GM23338 (cell line): Measurements from ENCODE around the gene SSH3. TPM values are rescaled to one million over a fixed set of nuclear protein-coding genes. Genes with fewer than 3 reads are reported as not detected.

Experiments used
- ATAC-seq: fragments of 200-7000 bp; cut with Tn5 transposase; 3 replicates; pipeline ENCODE4 v1.9.1; 2020
- DNase-seq: peaks from one replicate; pipeline ENCODE4 v3.0.0-alpha.2; 2015; ENCODE audit warnings: low spot score
- H2AFZ ChIP-seq: fragments of 200-600 bp; sonication (generic); 2 replicates; pipeline ENCODE4 v1.8.0; 2016; ENCODE audit warnings: antibody characterized with exemption, mild to moderate bottlenecking, moderate library complexity
- H3F3A ChIP-seq: fragments of 200-600 bp; sonication (generic); replicated peaks from 2 replicates; pipeline ENCODE4 v1.8.0; 2017; ENCODE audit warnings: antibody characterized with exemption, mixed run types, low read depth
- H3K27ac ChIP-seq: fragments of 200-600 bp; sonication (generic); 2 replicates; pipeline ENCODE4 v1.6.1; 2016; ENCODE audit warnings: low read depth
- H3K27me3 ChIP-seq: fragments of 200-600 bp; sonication (generic); 2 replicates; pipeline ENCODE4 v1.8.0; 2016; ENCODE audit warnings: mild to moderate bottlenecking, mixed run types, moderate library complexity; ENCODE audit not compliant: insufficient read depth
- H3K36me3 ChIP-seq: fragments of 200-600 bp; sonication (generic); 2 replicates; pipeline ENCODE4 v1.8.0; 2016; ENCODE audit warnings: mild to moderate bottlenecking; ENCODE audit not compliant: insufficient read depth
- H3K4me1 ChIP-seq: fragments of 200-600 bp; sonication (generic); 2 replicates; pipeline ENCODE4 v1.8.0; 2016; ENCODE audit warnings: mild to moderate bottlenecking, moderate library complexity; ENCODE audit not compliant: insufficient read depth
- H3K4me2 ChIP-seq: fragments of 200-600 bp; sonication (generic); 2 replicates; pipeline ENCODE4 v1.7.1; 2017; ENCODE audit warnings: mixed run types
- H3K4me3 ChIP-seq: fragments of 200-600 bp; sonication (generic); 2 replicates; pipeline ENCODE4 v1.6.1; 2016; ENCODE audit warnings: mixed run types
- H3K79me2 ChIP-seq: fragments of 200-600 bp; sonication (generic); replicated peaks from 2 replicates; pipeline ENCODE4 v1.8.0; 2017; ENCODE audit warnings: mild to moderate bottlenecking; ENCODE audit not compliant: insufficient read depth
- H3K9me2 ChIP-seq: fragments of 200-600 bp; sonication (generic); 2 replicates; pipeline ENCODE4 v1.8.0; 2017; ENCODE audit not compliant: insufficient read depth
- H4K20me1 ChIP-seq: fragments of 200-600 bp; sonication (generic); replicated peaks from 2 replicates; pipeline ENCODE4 v1.8.0; 2017; ENCODE audit warnings: mild to moderate bottlenecking; ENCODE audit not compliant: insufficient read depth
- H3K27ac Mint-ChIP-seq: 2 replicates; pipeline ENCODE4 v1.8.0; 2020; ENCODE audit warnings: inconsistent platforms, mild to moderate bottlenecking, moderate library complexity, mixed read lengths
- H3K27me3 Mint-ChIP-seq: 3 replicates; pipeline ENCODE4 v1.8.0; 2022; ENCODE audit warnings: low read depth, mild to moderate bottlenecking, moderate library complexity, mixed read lengths, inconsistent platforms; ENCODE audit not compliant: insufficient read depth, poor library complexity
- H3K36me3 Mint-ChIP-seq: 3 replicates; pipeline ENCODE4 v1.8.0; 2021; ENCODE audit warnings: low read depth, mild to moderate bottlenecking, inconsistent platforms, moderate library complexity, mixed read lengths
- H3K4me1 Mint-ChIP-seq: 3 replicates; pipeline ENCODE4 v1.8.0; 2020; ENCODE audit warnings: mild to moderate bottlenecking, inconsistent platforms, mixed read lengths
- H3K4me3 Mint-ChIP-seq: 3 replicates; pipeline ENCODE4 v1.8.0; 2021; ENCODE audit warnings: moderate library complexity, mild to moderate bottlenecking, inconsistent platforms, mixed read lengths
- H3K9me3 Mint-ChIP-seq: 3 replicates; pipeline ENCODE4 v1.8.0; 2020; ENCODE audit warnings: moderate library complexity, mild to moderate bottlenecking, inconsistent platforms, mixed read lengths
- CTCF ChIP-seq, 2 experiments: fragments of 200-600 bp in 1 of 2; sonication (generic) in 1 of 2; conservative IDR thresholded peaks; 2 replicates each; pipeline versions ENCODE4 v1.5.1 to v1.6.1; 2016 to 2017; ENCODE audit warnings: antibody characterized with exemption in 2 of 2, low read depth in 2 of 2, mild to moderate bottlenecking in 2 of 2, moderate library complexity in 1 of 2
- ETS1 ChIP-seq: IDR thresholded peaks from 2 replicates; pipeline ENCODE4 v1.6.1; 2016; ENCODE audit warnings: antibody characterized with exemption
- EZH2 ChIP-seq: fragments of 200-600 bp; sonication (generic); IDR thresholded peaks from one replicate; pipeline ENCODE4 v1.8.0; 2017; ENCODE audit warnings: antibody characterized with exemption, mild to moderate bottlenecking, low read depth; ENCODE audit not compliant: unreplicated experiment
- EZH2phosphoT487 ChIP-seq: fragments of 200-600 bp; sonication (generic); IDR thresholded peaks from one replicate; pipeline ENCODE4 v1.8.1; 2018; ENCODE audit warnings: antibody characterized with exemption; ENCODE audit not compliant: unreplicated experiment
- JUNB ChIP-seq: IDR thresholded peaks from one replicate; pipeline ENCODE4 v1.6.1; 2016; ENCODE audit warnings: antibody characterized with exemption; ENCODE audit not compliant: unreplicated experiment
- NANOG ChIP-seq: IDR thresholded peaks from 2 replicates; pipeline ENCODE4 v1.6.1; 2016; ENCODE audit warnings: antibody characterized with exemption, borderline replicate concordance
- POLR2AphosphoS5 ChIP-seq: IDR thresholded peaks from 2 replicates; pipeline ENCODE4 v1.6.1; 2016; ENCODE audit warnings: antibody characterized with exemption, low read depth
- REST ChIP-seq: IDR thresholded peaks from one replicate; pipeline ENCODE4 v1.6.1; 2018; ENCODE audit warnings: antibody characterized with exemption; ENCODE audit not compliant: unreplicated experiment
- ZNF331 ChIP-seq: fragments of 250-450 bp; sonication (Bioruptor Pico); IDR thresholded peaks from 2 replicates; pipeline ENCODE4 v1.5.0; 2020; ENCODE audit warnings: low read depth, mild to moderate bottlenecking, moderate library complexity
- polyA plus RNA-seq: library from polyadenylated mRNA; unstranded; fragments of >200 nt; fragmentation: Nextera tagmentation; extraction: Ambion mirVana; gene quantifications from 2 replicates; pipeline ENCODE4 v1.2.1, GENCODE V29; 2016
- total RNA-seq: library from RNA; depleted of rRNA; stranded (reverse); fragments of >200 nt; shearing (Covaris generic); gene quantifications from 2 replicates; pipeline ENCODE4 v1.2.3, GENCODE V29; 2014

Gene SSH3
- total and polyA plus RNA-seq, 2 experiments from 2014 or later = 17.8 to 40.0 TPM

- Histone ChIP-seq H3K4me3 (no peak overlapping the region), H3K9me2 (no peaks in the 10 kb centered on the region), H3K4me1 (peaks cover 15% of the 10 kb centered on the region; the same call in 1 of the 2 replicates), H3K27me3 (no peaks in the 10 kb centered on the region), H3K36me3 (no peaks in the 10 kb centered on the region; the same call in none of the 2 replicates), H3K79me2 (peaks cover 27% of the 10 kb centered on the region), H3K4me2 (peak overlapping the region; percentile 68; the same call in 1 of the 2 replicates), H3F3A (peaks cover 11% of the 10 kb centered on the region), H2AFZ (no peak overlapping the region), H3K27ac (no peak overlapping the region), H4K20me1 (no peaks in the 10 kb centered on the region; the same call in 1 of the 2 replicates)
- TF ChIP-seq ZNF331 = no peak
- Mint-ChIP-seq H3K27me3 (peaks cover 11% of the 10 kb centered on the region), H3K4me3 (no peak overlapping the region), H3K27ac (no peak overlapping the region), H3K9me3 (no peaks in the 10 kb centered on the region), H3K4me1 (peaks cover 25% of the 10 kb centered on the region), H3K36me3 (peaks cover 25% of the 10 kb centered on the region)
- no peak for ATAC-seq
- DNase-seq = no peak
These were observed 25.0 kb upstream of the SSH3 start for GRCh38 chr11:67278135-67278938.

GRCh38 chr11:67278939-67279588 lies 24.3 kb upstream of the SSH3 start:
- Histone ChIP-seq H3K4me1 (peaks cover 12% of the 10 kb centered on the region; the same call in 1 of the 2 replicates), H3K36me3 (peaks cover 7% of the 10 kb centered on the region), H3F3A (peaks cover 11% of the 10 kb centered on the region), H3K9me2 (no peaks in the 10 kb centered on the region), H3K4me2 (no peak overlapping the region), H3K4me3 (no peak overlapping the region), H3K27ac (no peak overlapping the region), H3K27me3 (no peaks in the 10 kb centered on the region), H2AFZ (no peak overlapping the region), H4K20me1 (no peaks in the 10 kb centered on the region; the same call in 1 of the 2 replicates), H3K79me2 (peaks cover 20% of the 10 kb centered on the region)
- Mint-ChIP-seq H3K9me3 (no peaks in the 10 kb centered on the region), H3K27ac (no peak overlapping the region), H3K27me3 (peaks cover 11% of the 10 kb centered on the region), H3K4me1 (peaks cover 25% of the 10 kb centered on the region), H3K4me3 (no peak overlapping the region), H3K36me3 (peaks cover 32% of the 10 kb centered on the region)
- DNase-seq (no peak), ATAC-seq (no peak)
- no peak for TF ChIP-seq EZH2
- TF ChIP-seq NANOG = no peak
- no peak for TF ChIP-seq JUNB
- TF ChIP-seq ETS1 = no peak
- no peak for TF ChIP-seq ZNF331
- no peak for TF ChIP-seq CTCF (conservative IDR thresholded peaks at IDR 0.05; ENCODE audit: low read depth in 2 of 2)
- no peak for TF ChIP-seq EZH2phosphoT487
- TF ChIP-seq POLR2AphosphoS5 = no peak
- no peak for TF ChIP-seq REST
